ENCODE results near the gene CYP39A1.

CYP39A1 gene

DNA sequence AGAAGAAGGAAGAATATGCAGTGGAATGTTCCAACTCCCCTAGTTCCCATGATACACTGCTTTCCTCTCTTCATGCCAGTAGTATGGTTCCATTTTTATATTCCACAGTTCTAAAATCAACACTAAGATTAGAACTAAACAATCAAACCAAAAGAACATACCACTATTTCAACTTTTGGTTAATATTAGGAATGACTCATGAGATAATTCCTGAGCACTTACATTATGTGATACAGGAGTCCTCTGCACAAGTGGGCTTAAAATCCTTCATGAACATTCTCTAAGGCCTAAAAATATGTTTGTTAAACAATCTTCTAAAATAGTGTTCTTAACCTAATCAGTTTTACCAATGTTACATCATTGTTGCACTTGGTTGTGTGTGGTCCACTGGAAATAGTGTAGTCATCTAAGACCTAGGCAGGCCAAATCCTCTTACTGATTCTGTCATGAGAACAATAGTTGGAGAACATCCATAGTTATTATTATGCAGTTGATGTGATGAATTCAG, 131.1 kb downstream of the CYP39A1 start:
- FAIRE-seq, result no peak
- no peak for DNase-seq (ENCODE audit: insufficient read length, low spot score)

DNA sequence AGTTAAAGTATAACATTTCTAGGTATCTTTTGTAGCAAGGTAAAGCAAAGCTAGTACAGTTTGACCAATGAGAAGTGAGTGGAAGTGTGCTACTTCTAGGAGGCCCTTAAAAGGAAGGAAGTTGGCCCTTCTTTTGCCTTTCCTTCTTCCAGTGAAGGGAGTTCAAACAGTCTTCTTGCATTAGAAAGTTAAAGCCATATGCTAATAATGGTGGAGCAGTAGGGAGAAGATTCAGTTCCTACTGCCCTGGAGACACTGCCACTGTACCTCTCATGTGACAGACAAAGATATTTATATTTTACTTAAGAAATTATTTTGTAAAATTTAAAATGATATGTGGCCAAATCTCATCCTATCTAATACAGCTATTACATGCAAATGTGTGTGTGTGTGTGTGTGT, 135.4 kb downstream of the CYP39A1 start:
- FAIRE-seq, result no peak
- no peak for DNase-seq (ENCODE audit: insufficient read length, low spot score)

DNA sequence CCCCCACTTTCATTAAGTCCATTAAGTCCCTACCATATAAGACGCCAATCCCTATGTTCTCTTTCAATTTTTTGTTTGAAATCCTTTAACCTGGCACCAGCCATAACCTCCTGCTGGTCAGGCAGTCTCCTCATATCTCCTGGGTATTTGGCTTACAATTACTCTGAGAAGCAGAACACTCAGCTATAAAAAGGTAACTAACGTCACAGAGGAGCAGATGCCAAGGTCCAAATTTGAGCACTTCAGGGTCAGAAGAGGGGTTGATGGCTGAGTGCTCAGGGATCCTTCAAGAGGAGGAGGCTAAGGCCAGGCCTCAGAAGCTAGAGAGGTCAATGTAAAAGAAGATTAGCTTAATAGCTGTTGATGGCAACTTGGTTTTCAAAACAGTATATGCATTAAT, 139.1 kb downstream of the CYP39A1 start:
- DNase-seq (ENCODE audit: insufficient read length, low spot score), result no peak

DNA sequence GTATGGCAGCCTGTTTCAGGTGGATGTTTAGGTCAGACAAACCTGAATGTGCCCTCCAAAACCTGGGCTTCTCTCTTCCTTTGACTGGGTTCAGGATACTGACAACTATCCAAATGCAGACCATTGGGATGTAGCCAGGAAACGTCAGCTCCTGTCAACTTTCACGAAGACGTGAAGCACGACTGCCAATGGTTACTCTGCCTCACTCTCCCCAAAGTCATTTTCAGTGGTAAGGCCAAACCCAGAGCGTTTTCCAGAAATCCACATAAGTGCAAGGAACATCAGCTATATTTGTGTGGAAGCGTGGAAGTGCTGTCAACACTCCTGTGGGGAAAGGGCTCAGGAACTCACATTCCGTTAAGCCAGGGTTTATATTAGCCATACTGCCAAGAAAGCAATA, 141.3 kb downstream of the CYP39A1 start:
- DNase-seq (ENCODE audit: insufficient read length, low spot score) (no peak), FAIRE-seq (no peak)

More for the DNA sequence above, 139.1 kb downstream of the CYP39A1 start:
- no peak for FAIRE-seq

DNA sequence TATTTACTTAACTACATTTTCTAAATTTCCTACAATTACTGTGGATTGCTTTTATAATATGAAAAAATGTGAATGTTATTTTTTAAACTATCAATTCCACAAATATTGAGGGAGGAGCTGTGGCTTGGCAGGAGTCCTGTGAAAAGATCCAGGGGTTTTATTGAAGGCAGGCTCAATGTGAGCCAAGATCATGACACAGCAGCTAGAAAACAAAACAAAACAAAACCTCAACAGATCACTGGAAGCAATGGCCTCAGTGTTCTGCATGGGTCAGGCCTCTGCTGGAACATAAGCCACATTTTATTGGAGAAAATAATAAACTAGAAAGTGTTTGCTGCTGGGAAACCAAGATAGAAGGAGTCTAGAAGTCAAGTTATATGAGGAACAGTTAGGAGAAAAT, 142.0 kb downstream of the CYP39A1 start:
- no peak for DNase-seq (ENCODE audit: insufficient read length, low spot score)
- no peak for FAIRE-seq

DNA sequence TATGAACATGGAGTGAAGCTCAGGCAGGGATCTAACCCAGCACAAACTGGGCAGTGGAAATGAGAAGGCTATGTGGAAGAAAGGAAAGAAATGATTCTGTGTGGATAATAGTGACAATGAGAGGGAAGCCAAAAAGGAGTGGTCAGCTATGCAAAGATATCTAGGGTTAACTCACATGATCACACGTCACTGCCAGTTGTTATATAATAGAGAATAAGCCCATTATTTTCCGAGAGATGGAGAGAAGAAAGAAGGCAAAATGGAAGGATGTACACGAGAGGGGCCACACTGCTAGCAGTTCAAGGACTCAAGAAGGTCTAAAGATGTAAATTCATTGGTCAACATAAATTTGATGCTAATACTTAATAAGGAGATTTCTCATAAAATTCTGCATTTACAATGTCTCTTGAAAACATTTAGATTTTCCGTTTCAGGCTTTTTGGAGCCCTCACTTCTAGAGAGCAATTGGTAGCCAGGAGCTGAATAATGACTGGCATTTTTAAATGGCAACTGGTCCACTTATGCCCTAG, 142.6 kb downstream of the CYP39A1 start:
- FAIRE-seq (no peak), DNase-seq (ENCODE audit: insufficient read length, low spot score) (no peak)

DNA sequence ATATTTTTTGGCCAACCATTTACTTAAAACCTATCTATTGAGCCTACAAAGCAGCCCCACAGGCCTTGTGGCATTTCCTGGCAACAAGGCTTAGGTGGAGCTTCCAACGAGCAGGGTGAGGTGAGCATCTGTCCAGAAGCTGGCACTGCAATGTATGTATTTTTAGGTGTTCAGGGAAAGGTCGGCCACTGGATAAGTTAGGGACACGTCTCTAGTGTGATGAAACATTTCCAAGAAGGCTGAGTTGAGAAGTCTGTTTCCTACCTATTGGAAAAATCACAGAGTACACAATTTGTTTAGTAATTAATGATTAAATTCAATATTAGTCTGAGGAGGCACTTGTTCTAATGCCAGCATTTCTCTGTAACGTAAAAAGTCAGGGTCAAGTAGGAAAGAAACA, 143.6 kb downstream of the CYP39A1 start:
- FAIRE-seq, result no peak

DNA sequence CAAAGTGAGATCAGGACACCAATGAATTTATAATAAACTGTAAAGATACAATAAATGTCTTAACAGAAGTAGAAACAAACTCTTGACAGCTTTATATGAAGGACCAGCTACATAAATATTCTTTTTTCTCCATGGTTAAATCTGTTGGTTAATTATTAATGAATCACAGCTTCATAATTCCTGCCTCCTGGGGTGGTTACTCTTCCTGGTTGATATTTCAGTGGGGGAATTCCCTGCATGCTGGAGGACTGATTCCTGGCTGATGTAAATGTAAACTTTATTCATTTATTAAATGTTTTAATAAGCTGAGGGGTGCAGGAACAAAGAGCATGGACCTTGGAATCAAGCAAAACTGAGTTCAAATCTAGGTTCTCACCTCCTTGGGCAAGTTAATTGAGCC, 145.2 kb downstream of the CYP39A1 start:
- FAIRE-seq, result no peak

More for the DNA sequence above, 143.6 kb downstream of the CYP39A1 start:
- DNase-seq (ENCODE audit: insufficient read length, low spot score), result no peak

DNA sequence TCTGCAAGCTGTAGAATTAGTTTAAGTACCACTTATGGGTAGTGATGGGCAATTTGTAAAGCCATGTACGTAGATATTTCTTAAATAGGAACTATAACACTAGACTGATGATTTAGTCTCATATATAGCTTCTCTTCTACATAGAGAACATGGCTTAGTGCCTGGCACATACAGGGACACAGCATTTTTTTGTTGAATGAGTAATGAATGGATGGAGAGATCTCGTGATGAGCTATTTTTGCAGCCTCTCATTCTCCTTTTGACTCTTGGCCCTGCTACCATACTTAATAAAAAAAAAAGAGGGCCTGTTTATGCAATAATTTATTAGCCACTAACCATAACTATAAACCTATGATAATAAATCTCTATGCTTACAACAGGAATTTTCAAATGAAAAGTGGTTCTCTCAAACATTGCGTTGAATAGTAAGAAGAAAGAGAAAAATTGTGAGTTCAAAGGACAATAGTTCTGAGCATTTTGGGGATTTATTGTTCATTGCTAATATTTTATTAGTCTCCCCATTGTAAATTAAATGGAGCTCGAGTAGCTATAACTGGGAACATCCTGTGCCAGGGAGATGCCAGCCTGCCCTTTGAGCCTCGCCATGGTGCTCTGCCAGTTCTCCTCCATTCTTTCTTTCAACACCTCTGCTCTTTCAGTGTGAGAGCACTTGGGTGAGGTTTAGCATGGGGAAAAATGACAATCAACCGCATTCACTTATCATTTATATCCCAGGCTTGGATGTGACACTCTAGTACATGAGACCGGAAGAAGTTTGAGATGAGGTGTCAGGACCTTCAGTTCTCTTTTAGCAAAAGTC, 146.7 kb downstream of the CYP39A1 start:
- DNase-seq (ENCODE audit: insufficient read length, low spot score), result no peak
- FAIRE-seq, result no peak

More for the DNA sequence above, 145.2 kb downstream of the CYP39A1 start:
- no peak for DNase-seq (ENCODE audit: insufficient read length, low spot score)

DNA sequence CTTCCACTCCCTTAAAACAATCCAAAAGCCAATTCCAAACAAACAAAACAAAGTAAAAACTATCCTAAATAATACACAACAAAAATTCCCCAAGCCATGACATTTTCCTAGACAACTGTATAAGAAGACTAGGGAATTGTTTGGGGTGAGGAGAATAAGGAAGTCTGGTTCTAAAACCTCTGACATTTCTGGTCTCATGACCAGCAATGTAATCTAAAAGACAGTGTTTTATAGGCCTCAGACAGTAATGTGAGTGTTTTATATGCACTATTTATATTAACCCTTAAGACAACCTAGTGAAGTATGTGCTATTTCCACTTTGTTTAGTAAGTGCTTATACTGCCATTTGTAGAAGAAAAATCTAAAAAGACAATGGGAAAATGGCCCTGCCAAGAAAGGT, 148.4 kb downstream of the CYP39A1 start:
- DNase-seq (ENCODE audit: insufficient read length, low spot score) (no peak), FAIRE-seq (no peak)

DNA sequence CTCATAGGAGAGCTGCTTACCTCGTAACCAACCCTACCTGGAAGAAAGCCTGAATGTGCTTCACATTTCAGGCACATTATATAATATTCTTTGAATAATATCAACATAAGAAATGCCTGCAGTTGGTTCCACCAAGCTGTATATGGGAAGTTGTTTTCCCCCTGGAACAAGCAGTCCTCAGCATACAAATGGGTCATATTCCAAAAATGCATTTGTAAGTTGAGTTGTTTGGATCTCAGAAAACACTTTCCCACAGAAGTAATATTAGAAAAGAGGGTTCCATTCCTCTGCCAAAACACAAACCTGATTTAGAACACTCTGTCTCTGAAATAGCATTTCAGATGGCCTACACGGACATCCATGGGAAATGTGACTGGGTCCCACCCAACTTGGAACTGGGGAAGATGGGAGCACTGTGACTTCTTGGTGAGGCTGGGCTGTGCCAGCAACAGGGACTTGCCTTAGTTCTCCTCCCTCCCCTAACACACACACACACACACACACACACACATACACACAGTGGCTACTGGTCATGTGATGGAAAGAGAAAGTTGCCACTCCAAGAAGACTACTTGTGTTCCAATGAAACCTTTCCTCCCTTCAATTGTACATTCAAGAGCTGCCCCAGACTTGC, 150.0 kb downstream of the CYP39A1 start:
- no peak for FAIRE-seq
- no peak for DNase-seq (ENCODE audit: insufficient read length, low spot score)

DNA sequence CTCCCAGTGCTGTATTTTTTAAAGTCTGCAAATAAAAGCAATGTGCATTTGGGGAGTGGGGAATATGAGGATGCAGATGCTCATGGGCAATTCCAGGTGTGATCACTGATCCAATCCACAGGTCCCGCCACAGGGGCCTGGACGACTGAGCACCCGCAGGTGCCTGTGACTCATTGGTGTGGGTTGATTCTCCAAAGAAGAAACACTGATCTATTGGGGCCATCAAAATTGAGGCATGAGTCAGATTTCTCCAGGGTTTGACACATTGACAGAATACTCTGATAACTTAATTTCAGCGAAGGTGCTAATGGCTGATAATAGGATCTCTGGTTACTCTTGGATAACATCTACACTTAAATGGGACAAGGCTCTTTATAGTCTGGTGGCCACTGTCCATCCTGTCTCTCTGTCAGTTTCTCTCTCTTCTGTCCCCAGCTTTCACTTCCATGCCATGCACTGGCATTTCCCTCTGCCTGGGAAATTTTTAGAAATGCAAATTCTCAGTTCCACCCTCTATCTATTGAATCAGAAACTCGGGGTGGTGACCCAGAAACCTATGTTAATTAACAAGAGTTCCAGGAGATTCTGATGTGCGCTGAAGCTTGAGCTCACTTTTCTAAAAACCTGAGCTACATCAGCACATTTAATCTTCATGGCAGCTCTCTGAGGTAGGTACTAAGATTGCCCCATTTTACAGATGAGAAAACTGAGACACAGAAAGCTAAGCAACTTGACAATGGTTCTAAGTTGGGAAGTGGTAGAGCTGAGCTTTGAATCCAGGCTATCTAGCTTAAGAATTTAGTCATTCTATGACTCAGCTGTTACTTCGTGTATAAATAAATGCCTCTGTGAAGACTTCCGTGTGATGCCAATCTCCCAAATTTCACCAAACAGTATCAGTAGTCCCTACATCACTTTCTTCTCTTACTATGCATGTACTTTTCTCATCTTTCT, 151.2 kb downstream of the CYP39A1 start:
- FAIRE-seq, result no peak
- no peak for DNase-seq (ENCODE audit: insufficient read length, low spot score)

DNA sequence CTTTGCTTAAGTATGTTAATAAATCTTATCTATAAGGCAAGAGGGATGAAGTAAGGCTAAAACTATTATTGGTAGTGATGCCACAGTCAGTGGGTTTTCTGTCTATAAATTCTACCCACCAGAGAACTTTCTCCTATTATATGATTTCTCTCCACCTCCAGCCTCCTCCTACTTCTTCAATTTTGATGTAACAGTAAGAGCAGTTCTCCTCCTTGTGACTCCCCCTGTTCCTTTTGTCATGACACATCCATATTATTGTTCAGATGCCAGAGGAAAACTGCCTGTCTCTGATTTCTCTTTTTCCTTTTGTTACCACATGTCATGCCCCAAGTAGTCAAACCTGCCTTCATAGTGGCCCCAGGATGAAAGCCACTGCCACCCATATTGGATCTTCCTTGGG, 152.2 kb downstream of the CYP39A1 start:
- FAIRE-seq (no peak), DNase-seq (ENCODE audit: insufficient read length, low spot score) (no peak)

Data from GM19239 (cell line).